ENCODE results near the gene AMMECR1L. TPM values are rescaled to one million over a fixed set of nuclear protein-coding genes. Genes with fewer than 3 reads are reported as not detected.
"Not testable (repeated sequence)": the region's sequence is repeated elsewhere in the genome, so short reads cannot be mapped to it uniquely, and the experiment has no call there.

The AMMECR1L gene
- total and polyA plus RNA-seq, 2 experiments from 2014 or later: 7.8 to 17.7 TPM

DNA sequence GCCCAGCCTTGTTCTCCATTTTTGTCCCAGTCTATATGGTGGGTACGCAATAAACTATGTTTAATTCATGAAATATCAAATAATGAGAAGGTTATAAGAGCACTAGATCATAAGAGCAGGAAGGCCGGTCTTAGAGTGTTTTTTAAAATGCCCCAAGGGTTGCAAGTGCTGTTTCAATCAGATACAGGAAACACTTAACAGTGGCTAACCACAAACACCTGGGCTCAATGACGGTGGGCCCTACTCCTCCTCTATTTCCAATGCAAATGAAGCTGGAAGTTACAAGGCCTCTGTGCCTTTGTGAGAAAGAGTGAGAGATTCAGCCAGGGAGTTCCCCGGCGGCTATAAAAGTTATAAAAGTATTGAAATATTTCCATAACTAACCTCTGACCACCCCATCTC, 55.9 kb downstream of the AMMECR1L start:
- no peaks in the 10 kb centered on the region; the same call in 1 of the 2 replicates for H3K9me2 ChIP-seq (ENCODE audit: insufficient read depth)
- peaks cover 49% of the 10 kb centered on the region for H3K9me3 Mint-ChIP-seq
- H3K79me2 ChIP-seq (replicated peaks; ENCODE audit: insufficient read depth): no peaks in the 10 kb centered on the region
- H3K36me3 ChIP-seq (ENCODE audit: insufficient read depth): peaks cover 12% of the 10 kb centered on the region
- ATAC-seq (peak; percentile 95), DNase-seq (ENCODE audit: low spot score) (peak; percentile 79)
- H3K4me3 ChIP-seq: no peak overlapping the region
- peaks cover 39% of the 10 kb centered on the region for H3K36me3 Mint-ChIP-seq (ENCODE audit: low read depth)
- H3K27me3 Mint-ChIP-seq (ENCODE audit: insufficient read depth, low read depth, poor library complexity): peaks cover 6% of the 10 kb centered on the region
- H3K4me1 Mint-ChIP-seq: peaks cover 13% of the 10 kb centered on the region
- TF ChIP-seq ZNF331 (CRISPR knock-in tag; IDR thresholded peaks at IDR 0.05; ENCODE audit: low read depth) (no peak), ZNF114 (CRISPR knock-in tag; IDR thresholded peaks at IDR 0.05) (no peak), NANOG (IDR thresholded peaks at IDR 0.05; ENCODE audit: borderline replicate concordance) (no peak), CREB1 (CRISPR knock-in tag; IDR thresholded peaks at IDR 0.05; ENCODE audit: low read depth) (no peak), STAT1 (IDR thresholded peaks at IDR 0.05; ENCODE audit: unreplicated experiment) (no peak), JUNB (IDR thresholded peaks at IDR 0.05; ENCODE audit: unreplicated experiment) (no peak), ZNF462 (CRISPR knock-in tag; IDR thresholded peaks at IDR 0.05) (no peak)
- TF ChIP-seq, protein P1, sequence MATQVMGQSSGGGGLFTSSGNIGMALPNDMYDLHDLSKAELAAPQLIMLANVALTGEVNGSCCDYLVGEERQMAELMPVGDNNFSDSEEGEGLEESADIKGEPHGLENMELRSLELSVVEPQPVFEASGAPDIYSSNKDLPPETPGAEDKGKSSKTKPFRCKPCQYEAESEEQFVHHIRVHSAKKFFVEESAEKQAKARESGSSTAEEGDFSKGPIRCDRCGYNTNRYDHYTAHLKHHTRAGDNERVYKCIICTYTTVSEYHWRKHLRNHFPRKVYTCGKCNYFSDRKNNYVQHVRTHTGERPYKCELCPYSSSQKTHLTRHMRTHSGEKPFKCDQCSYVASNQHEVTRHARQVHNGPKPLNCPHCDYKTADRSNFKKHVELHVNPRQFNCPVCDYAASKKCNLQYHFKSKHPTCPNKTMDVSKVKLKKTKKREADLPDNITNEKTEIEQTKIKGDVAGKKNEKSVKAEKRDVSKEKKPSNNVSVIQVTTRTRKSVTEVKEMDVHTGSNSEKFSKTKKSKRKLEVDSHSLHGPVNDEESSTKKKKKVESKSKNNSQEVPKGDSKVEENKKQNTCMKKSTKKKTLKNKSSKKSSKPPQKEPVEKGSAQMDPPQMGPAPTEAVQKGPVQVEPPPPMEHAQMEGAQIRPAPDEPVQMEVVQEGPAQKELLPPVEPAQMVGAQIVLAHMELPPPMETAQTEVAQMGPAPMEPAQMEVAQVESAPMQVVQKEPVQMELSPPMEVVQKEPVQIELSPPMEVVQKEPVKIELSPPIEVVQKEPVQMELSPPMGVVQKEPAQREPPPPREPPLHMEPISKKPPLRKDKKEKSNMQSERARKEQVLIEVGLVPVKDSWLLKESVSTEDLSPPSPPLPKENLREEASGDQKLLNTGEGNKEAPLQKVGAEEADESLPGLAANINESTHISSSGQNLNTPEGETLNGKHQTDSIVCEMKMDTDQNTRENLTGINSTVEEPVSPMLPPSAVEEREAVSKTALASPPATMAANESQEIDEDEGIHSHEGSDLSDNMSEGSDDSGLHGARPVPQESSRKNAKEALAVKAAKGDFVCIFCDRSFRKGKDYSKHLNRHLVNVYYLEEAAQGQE (IDR thresholded peaks at IDR 0.05; ENCODE audit: unreplicated experiment): no peak
- TF ChIP-seq, protein P2, sequence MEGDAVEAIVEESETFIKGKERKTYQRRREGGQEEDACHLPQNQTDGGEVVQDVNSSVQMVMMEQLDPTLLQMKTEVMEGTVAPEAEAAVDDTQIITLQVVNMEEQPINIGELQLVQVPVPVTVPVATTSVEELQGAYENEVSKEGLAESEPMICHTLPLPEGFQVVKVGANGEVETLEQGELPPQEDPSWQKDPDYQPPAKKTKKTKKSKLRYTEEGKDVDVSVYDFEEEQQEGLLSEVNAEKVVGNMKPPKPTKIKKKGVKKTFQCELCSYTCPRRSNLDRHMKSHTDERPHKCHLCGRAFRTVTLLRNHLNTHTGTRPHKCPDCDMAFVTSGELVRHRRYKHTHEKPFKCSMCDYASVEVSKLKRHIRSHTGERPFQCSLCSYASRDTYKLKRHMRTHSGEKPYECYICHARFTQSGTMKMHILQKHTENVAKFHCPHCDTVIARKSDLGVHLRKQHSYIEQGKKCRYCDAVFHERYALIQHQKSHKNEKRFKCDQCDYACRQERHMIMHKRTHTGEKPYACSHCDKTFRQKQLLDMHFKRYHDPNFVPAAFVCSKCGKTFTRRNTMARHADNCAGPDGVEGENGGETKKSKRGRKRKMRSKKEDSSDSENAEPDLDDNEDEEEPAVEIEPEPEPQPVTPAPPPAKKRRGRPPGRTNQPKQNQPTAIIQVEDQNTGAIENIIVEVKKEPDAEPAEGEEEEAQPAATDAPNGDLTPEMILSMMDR (conservative IDR thresholded peaks at IDR 0.05; ENCODE audit: low read depth in 2 of 2): no peak
- no peaks in the 10 kb centered on the region for H3K27me3 ChIP-seq (ENCODE audit: insufficient read depth)
- H4K20me1 ChIP-seq (replicated peaks; ENCODE audit: insufficient read depth): no peaks in the 10 kb centered on the region
- no peak overlapping the region for H3K4me3 Mint-ChIP-seq
- H3K27ac ChIP-seq (ENCODE audit: low read depth): peak overlapping the region; percentile 89
- no peaks in the 10 kb centered on the region for H3F3A ChIP-seq (replicated peaks; ENCODE audit: low read depth)
- H3K4me2 ChIP-seq: peak overlapping the region; percentile 58
- peak overlapping the region; percentile 90 for H3K27ac Mint-ChIP-seq
- peaks cover 20% of the 10 kb centered on the region for H3K4me1 ChIP-seq (ENCODE audit: insufficient read depth)
- no peak overlapping the region for H2AFZ ChIP-seq

DNA sequence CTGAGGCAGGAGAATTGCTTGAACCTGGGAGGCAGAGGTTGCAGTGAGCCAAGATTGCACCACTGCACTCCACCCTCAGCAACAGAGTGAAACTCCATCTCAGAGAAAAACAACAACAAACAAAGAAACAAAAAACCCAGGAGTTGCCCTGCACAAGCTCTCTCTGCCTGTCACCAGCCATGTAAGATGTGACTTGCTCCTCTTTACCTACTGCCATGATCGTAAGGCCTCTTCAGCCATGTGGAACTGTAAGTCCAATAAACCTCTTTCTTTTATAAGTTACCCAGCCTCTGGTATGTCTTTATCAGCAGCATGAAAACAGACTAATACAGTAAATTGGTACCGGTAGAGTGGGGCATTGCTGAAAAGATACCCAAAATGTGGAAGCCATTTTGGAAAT, 59.0 kb downstream of the AMMECR1L start:
- peaks cover 12% of the 10 kb centered on the region for H3K36me3 ChIP-seq (ENCODE audit: insufficient read depth)
- not testable (repeated sequence) for H3K27ac Mint-ChIP-seq; H4K20me1 ChIP-seq (replicated peaks; ENCODE audit: insufficient read depth); H3K79me2 ChIP-seq (replicated peaks; ENCODE audit: insufficient read depth); H3K27me3 Mint-ChIP-seq (ENCODE audit: insufficient read depth, low read depth, poor library complexity); H2AFZ ChIP-seq; H3K9me2 ChIP-seq (ENCODE audit: insufficient read depth); DNase-seq (ENCODE audit: low spot score); ATAC-seq; H3K4me2 ChIP-seq; H3K27me3 ChIP-seq (ENCODE audit: insufficient read depth); H3K27ac ChIP-seq (ENCODE audit: low read depth); H3K4me3 ChIP-seq; H3F3A ChIP-seq (replicated peaks; ENCODE audit: low read depth); H3K4me3 Mint-ChIP-seq
- H3K9me3 Mint-ChIP-seq: peaks cover 60% of the 10 kb centered on the region
- peaks cover 13% of the 10 kb centered on the region for H3K4me1 Mint-ChIP-seq
- peaks cover 20% of the 10 kb centered on the region for H3K4me1 ChIP-seq (ENCODE audit: insufficient read depth)
- peaks cover 41% of the 10 kb centered on the region for H3K36me3 Mint-ChIP-seq (ENCODE audit: low read depth)
